ENCODE data around the gene EIF2B5.

Gene EIF2B5

GRCh38 chr3:184175981-184176376 is 40.8 kb downstream of the EIF2B5 start:
- DNase-seq (ENCODE audit: extremely low read depth, low read depth), result no peak
- no peak for TF ChIP-seq CTCF (IDR thresholded peaks at IDR 0.05; ENCODE audit: low read depth, low read length, missing control alignments)
- peak overlapping the region; percentile 84 for H3K4me3 ChIP-seq (replicated peaks; ENCODE audit: low read depth, low read length)

- peak; percentile 75 for DNase-seq (ENCODE audit: extremely low read depth, low read depth)
- H3K4me3 ChIP-seq (replicated peaks; ENCODE audit: low read depth, low read length), result peak overlapping the region; percentile 84
- no peak for TF ChIP-seq CTCF (IDR thresholded peaks at IDR 0.05; ENCODE audit: low read depth, low read length, missing control alignments)
Measured at GRCh38 chr3:184176377-184177330, 41.5 kb downstream of the EIF2B5 start.

- peak overlapping the region; percentile 84 for H3K4me3 ChIP-seq (replicated peaks; ENCODE audit: low read depth, low read length)
- TF ChIP-seq CTCF (IDR thresholded peaks at IDR 0.05; ENCODE audit: low read depth, low read length, missing control alignments), result no peak
- DNase-seq (ENCODE audit: extremely low read depth, low read depth), result no peak
Measured at GRCh38 chr3:184177331-184177731, 42.2 kb downstream of the EIF2B5 start.

GRCh38 chr3:184177767-184178306 is 42.7 kb downstream of the EIF2B5 start:
- no peak for TF ChIP-seq CTCF (IDR thresholded peaks at IDR 0.05; ENCODE audit: low read depth, low read length, missing control alignments)
- DNase-seq (ENCODE audit: extremely low read depth, low read depth), result no peak
- H3K4me3 ChIP-seq (replicated peaks; ENCODE audit: low read depth, low read length), result peak overlapping the region; percentile 84

- TF ChIP-seq CTCF (IDR thresholded peaks at IDR 0.05; ENCODE audit: low read depth, low read length, missing control alignments), result no peak
- DNase-seq (ENCODE audit: extremely low read depth, low read depth), result no peak
- no peak overlapping the region for H3K4me3 ChIP-seq (replicated peaks; ENCODE audit: low read depth, low read length)
Measured at GRCh38 chr3:184178521-184179138, 43.5 kb downstream of the EIF2B5 start.

- no peak overlapping the region for H3K4me3 ChIP-seq (replicated peaks; ENCODE audit: low read depth, low read length)
- DNase-seq (ENCODE audit: extremely low read depth, low read depth), result no peak
- TF ChIP-seq CTCF (IDR thresholded peaks at IDR 0.05; ENCODE audit: low read depth, low read length, missing control alignments), result no peak
Measured at GRCh38 chr3:184180165-184180564, 45.0 kb downstream of the EIF2B5 start.

Data from HFF-Myc (cell line).